ENCODE data around the gene IQSEC3.

- TF ChIP-seq CTCF (IDR thresholded peaks at IDR 0.05; ENCODE audit: low read length): no peak
- TF ChIP-seq EZH2 (optimal IDR thresholded peaks at IDR 0.05; ENCODE audit: low read depth, low read length): no peak
- no peak for TF ChIP-seq EZH2phosphoT487 (IDR thresholded peaks at IDR 0.05; ENCODE audit: low read length)
Measured at GRCh38 chr12:130519-130918, 64.0 kb downstream of the IQSEC3 start.
